NCI-H1048 (cell line): ENCODE measurements around the gene CAPN2.

ENCODE experiments used
- DNase-seq: peaks from one replicate; lab custom pipeline; 2025; lab: John Stamatoyannopoulos, UW

CAPN2 gene

GRCh38 chr1:223761411-223761810, 49.1 kb downstream of the CAPN2 start:
- DNase-seq: no peak

GRCh38 chr1:223763251-223763650, 50.9 kb downstream of the CAPN2 start:
- DNase-seq: no peak

- DNase-seq: no peak
Measured at GRCh38 chr1:223763881-223764280, 51.5 kb downstream of the CAPN2 start.

GRCh38 chr1:223765036-223765718, 52.8 kb downstream of the CAPN2 start:
- no peak for DNase-seq

- DNase-seq: no peak
Measured at GRCh38 chr1:223765719-223766340, 53.5 kb downstream of the CAPN2 start.

- no peak for DNase-seq
Measured at GRCh38 chr1:223770621-223771315, 58.4 kb downstream of the CAPN2 start.

- DNase-seq: no peak
Measured at GRCh38 chr1:223771469-223771813, 59.1 kb downstream of the CAPN2 start.

- no peak for DNase-seq
Measured at GRCh38 chr1:223771814-223772770, 59.8 kb downstream of the CAPN2 start.

- no peak for DNase-seq
Measured at GRCh38 chr1:223772771-223773160, 60.4 kb downstream of the CAPN2 start.

GRCh38 chr1:223774134-223774814, 61.9 kb downstream of the CAPN2 start:
- DNase-seq: no peak

- no peak for DNase-seq
Measured at GRCh38 chr1:223775054-223775453, 62.7 kb downstream of the CAPN2 start.

- no peak for DNase-seq
Measured at GRCh38 chr1:223775711-223776074, 63.4 kb downstream of the CAPN2 start.

- DNase-seq: no peak
Measured at GRCh38 chr1:223776075-223776814, 63.9 kb downstream of the CAPN2 start.

- no peak for DNase-seq
Measured at GRCh38 chr1:223776826-223777454, 64.6 kb downstream of the CAPN2 start.

GRCh38 chr1:223780318-223780717, 68.0 kb downstream of the CAPN2 start:
- no peak for DNase-seq

GRCh38 chr1:223780949-223781348, 68.6 kb downstream of the CAPN2 start:
- no peak for DNase-seq

GRCh38 chr1:223783676-223784075, 71.3 kb downstream of the CAPN2 start:
- DNase-seq: no peak

GRCh38 chr1:223784541-223784940, 72.2 kb downstream of the CAPN2 start:
- DNase-seq: no peak

GRCh38 chr1:223785808-223786207, 73.5 kb downstream of the CAPN2 start:
- DNase-seq: no peak

GRCh38 chr1:223788746-223789415, 76.5 kb downstream of the CAPN2 start:
- DNase-seq: no peak
